Measurements from ENCODE around the gene ZNF862. TPM values are rescaled to one million over a fixed set of nuclear protein-coding genes. Genes with fewer than 3 reads are reported as not detected.

The ZNF862 gene
- total RNA-seq, result 10.5 TPM

- DNase-seq (ENCODE audit: low spot score) (peak; percentile 99), ATAC-seq (peak; percentile 97)
Observed at GRCh38 chr7:149838224-149838991, at the start of gene ZNF862. Gene ZNF862 (plus strand): TSS chr7:149838375. CDS start chr7:149838612, 237 bp downstream.

DNA sequence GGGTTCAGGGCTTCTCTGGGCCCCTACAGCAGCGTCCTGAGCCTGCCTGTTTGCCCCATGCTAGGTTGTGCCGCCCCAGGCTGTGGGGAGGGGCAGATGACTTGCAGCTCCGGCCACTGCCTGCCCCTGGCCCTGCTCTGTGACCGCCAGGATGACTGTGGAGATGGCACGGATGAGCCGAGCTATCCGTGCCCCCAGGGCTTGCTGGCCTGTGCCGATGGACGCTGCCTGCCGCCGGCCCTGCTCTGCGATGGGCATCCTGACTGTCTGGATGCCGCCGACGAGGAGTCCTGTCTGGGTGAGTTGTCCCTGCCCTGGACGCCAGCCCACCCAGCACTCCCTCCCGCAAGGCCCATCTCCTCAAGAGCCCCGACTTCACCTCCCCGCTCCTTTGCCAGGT is 49.1 kb upstream of the ZNF862 start:
- DNase-seq (ENCODE audit: low spot score) (no peak), ATAC-seq (no peak)

DNA sequence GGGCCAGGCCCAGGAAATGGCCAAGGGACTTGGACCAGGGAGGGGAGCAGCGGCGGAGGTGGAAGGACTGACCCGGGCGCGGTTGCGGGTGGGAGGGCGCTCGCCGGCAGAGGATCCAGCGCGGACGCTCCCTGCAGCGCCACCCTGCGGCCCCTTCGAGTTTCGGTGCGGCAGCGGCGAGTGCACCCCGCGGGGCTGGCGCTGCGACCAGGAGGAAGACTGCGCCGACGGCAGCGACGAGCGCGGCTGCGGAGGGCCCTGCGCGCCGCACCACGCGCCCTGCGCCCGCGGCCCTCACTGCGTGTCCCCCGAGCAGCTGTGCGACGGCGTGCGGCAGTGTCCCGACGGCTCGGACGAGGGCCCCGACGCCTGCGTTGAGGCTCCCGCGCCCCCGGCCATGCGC is 48.0 kb upstream of the ZNF862 start:
- ATAC-seq (no peak), DNase-seq (ENCODE audit: low spot score) (no peak)

DNA sequence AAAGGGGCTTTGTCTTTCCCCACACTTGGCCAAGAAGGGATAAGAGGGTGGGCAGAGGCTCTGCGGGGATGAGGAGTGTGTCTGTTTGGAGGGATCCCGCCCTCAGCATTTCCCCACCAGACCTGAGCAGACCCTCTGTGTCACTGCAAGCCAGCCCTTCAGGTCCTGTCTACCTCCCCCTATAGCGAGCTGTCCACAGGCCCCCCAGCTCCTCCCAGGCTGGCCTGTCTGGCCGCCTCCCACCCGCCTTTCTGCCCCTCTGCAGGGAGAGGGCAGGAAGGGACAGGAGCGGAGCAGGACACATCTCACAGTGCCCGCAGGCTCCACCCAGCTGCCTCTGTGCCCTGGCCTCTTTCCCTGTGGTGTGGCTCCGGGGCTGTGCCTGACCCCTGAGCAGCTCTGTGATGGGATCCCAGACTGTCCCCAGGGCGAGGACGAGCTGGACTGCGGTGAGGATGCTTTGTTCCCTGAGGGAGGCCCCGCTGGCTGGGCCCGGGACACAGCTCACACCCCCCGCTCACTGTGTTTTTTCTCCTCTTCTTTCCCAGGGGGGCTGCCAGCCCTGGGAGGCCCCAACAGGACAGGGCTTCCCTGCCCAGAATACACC is 47.3 kb upstream of the ZNF862 start:
- ATAC-seq (no peak), DNase-seq (ENCODE audit: low spot score) (no peak)

- DNase-seq (ENCODE audit: low spot score) (no peak), ATAC-seq (no peak)
Observed at GRCh38 chr7:149791411-149792219, 46.6 kb upstream of the ZNF862 start.

DNA sequence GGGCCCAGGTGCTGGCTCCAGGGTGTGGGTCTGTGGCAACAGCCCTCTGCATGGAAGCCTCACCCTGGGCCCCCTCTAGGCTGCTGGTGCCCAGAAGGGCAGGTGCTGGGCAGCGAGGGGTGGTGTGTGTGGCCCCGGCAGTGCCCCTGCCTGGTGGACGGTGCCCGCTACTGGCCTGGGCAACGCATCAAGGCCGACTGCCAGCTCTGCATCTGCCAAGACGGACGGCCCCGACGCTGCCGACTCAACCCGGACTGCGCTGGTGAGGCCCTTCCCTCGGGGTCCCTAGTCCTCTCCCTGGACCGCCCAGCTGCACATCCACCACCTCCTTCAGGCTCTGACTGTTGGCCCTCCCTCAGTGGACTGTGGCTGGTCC is 46.0 kb upstream of the ZNF862 start:
- DNase-seq (ENCODE audit: low spot score), result no peak
- ATAC-seq, result no peak

DNA sequence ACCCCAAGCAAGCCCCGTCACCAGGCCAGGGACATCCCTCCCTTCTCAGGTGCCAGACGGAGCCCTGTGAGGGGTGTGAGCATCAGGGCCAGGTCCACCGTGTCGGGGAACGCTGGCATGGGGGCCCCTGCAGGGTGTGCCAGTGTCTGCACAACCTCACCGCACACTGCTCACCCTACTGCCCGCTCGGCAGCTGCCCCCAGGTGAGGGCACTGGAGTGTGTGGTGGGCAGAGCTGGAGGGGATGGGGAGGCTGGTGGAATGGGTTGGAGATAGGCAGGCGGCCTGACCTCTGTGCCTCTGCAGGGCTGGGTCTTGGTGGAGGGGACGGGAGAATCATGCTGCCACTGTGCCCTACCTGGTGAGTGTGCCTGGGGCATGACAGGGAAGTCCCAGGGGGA is 44.9 kb upstream of the ZNF862 start:
- ATAC-seq (no peak), DNase-seq (ENCODE audit: low spot score) (no peak)

GRCh38 chr7:149794661-149795060 is 43.5 kb upstream of the ZNF862 start:
- DNase-seq (ENCODE audit: low spot score) (no peak), ATAC-seq (no peak)

- no peak for DNase-seq (ENCODE audit: low spot score)
- ATAC-seq, result no peak
Observed at GRCh38 chr7:149795126-149795525, 43.0 kb upstream of the ZNF862 start.

- DNase-seq (ENCODE audit: low spot score) (no peak), ATAC-seq (no peak)
Observed at GRCh38 chr7:149796287-149796860, 41.8 kb upstream of the ZNF862 start.

GRCh38 chr7:149797771-149798170 is 40.4 kb upstream of the ZNF862 start:
- ATAC-seq, result no peak
- no peak for DNase-seq (ENCODE audit: low spot score)

DNA sequence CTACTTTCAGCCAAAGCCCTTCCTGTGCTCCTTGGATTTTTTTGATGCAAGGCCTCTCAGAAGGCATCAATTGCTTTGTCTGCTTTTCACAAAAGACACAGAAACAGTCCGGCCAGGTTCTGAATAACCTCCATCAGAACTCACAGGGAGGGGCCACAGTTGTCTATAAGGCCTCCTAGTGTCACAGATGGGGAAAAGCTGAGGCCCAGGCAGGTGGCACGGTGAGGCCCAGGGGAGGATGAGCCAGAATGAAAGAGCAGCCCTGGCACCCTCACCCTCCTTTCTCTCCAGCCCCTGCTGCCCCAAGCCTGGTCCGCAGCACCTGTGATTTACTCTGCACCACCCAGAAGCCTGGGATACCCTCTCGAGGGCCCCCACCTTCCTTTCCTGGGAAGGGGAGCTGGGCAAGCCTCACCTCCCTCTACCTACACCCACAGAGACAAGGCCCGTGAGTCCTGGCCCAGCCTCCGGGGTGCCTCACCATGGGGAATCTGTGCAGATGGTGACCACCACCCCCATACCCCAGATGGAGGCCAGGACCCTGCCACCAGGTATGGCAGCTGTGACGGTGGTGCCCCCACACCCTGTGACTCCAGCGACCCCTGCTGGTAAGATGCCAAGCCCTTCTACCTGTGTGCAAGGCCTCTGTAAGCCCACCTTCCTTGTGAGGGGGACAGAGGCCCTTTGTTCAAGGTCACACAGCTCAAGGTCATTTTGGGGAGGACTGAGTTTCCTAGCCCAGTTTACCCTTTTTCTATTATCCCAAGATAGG is 38.6 kb upstream of the ZNF862 start:
- ATAC-seq, result peak; percentile 44
- DNase-seq (ENCODE audit: low spot score), result no peak

GRCh38 chr7:149800169-149800555 is 38.0 kb upstream of the ZNF862 start:
- DNase-seq (ENCODE audit: low spot score) (no peak), ATAC-seq (no peak)

DNA sequence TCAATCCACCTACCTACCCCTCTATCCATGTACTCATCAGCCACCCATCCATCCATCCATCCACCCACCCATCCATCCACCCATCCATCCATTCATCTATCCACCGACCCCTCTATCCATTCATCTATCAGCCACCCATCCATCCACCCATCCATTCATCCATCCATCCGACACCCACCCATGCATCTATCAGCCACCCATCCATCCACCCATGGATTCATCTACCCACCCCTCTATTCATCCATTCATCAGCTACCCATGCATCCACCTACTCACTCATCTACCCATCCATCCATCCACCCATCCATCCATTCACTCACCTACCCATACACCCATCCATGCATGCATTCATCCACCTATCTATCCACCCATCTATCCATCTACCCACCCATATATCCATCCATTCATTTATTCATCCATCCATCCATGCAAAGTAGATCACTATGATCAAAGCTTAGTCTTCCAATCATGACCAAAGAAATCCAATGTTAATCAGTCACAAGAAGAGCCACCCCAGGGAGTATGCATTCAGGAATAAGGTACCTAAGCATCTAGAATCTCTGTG is 37.1 kb upstream of the ZNF862 start:
- DNase-seq (ENCODE audit: low spot score) (no peak), ATAC-seq (no peak)

- ATAC-seq (no peak), DNase-seq (ENCODE audit: low spot score) (no peak)
Observed at GRCh38 chr7:149801816-149802215, 36.4 kb upstream of the ZNF862 start.

DNA sequence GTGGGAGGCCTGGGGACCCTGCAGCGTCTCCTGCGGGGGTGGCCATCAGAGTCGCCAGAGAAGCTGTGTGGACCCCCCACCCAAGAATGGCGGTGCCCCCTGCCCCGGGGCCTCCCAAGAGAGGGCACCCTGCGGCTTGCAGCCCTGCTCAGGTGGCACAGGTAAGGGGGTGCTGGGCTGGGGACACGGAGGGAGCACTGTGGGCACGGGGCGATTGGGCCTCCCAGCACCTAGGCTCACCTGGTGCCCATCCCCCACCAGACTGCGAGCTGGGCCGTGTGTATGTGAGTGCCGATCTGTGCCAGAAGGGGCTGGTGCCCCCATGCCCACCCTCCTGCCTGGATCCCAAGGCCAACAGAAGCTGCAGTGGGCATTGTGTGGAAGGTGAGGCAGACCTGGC is 35.2 kb upstream of the ZNF862 start:
- DNase-seq (ENCODE audit: low spot score) (no peak), ATAC-seq (no peak)

GRCh38 chr7:149803551-149804074 is 34.6 kb upstream of the ZNF862 start:
- ATAC-seq (no peak), DNase-seq (ENCODE audit: low spot score) (no peak)

DNA sequence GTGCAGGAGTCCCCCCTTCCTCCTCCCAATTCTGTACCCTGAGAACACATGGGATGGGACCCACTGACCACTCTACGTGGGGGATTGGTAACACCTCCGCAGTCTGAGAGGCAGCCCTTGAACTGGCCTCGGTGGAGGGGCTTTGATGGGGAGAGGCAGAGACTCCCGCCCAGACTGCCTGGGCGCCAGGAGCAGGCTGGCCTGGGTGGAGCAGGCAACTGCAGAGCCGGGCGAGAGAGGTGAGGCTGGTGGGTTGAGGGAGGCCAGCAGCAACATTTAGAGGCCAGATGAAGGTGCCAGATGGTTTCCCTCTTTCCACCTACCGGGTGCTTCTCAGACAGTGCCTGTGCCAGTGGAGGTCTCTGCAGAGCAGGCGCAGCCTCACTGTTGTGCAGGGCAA is 34.1 kb upstream of the ZNF862 start:
- ATAC-seq, result no peak
- DNase-seq (ENCODE audit: low spot score), result no peak

DNA sequence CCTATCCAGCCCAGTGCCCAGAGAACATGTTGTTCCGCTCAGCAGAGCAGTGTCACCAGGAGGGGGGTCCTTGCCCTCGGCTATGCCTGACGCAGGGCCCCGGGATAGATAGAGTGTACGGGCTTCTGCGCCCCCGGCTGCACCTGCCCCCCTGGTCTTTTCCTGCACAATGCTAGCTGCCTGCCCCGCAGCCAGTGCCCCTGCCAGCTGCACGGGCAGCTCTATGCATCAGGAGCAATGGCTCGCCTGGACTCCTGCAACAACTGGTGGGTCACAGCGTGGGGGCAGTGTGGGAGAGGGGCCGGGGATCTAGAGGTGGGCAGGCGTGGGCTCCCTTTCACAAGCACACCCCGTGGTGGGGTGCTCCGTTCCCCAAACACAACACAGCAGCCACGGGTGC is 31.4 kb upstream of the ZNF862 start:
- DNase-seq (ENCODE audit: low spot score) (no peak), ATAC-seq (no peak)

DNA sequence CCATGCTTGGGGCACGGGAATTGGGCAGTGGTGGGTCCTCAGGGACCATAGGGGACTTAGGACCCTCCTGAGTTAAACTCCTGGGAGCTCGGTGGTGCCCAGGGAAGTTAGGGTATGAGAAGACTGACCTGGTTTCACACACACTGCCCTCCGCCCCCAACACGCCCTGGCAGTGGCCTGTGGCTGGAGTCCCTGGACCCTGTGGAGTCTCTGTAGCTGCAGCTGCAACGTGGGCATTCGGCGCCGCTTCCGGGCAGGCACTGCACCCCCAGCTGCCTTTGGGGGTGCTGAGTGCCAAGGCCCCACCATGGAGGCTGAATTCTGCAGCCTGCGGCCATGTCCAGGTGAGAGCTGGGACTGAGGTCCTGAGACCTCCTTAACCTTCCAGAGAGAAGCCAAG is 29.9 kb upstream of the ZNF862 start:
- ATAC-seq, result no peak
- no peak for DNase-seq (ENCODE audit: low spot score)
